Muscle of leg (tissue), 9 donors: Measurements from ENCODE around the gene GYPC. TPM values are rescaled to one million over a fixed set of nuclear protein-coding genes. Genes with fewer than 3 reads are reported as not detected.

Experiments
- polyA plus RNA-seq, 8 donors: library from polyadenylated mRNA; unstranded; fragments of 120-200 nt; gene quantifications; one replicate each; pipeline versions ENCODE4 v1.2.1 to v1.2.3, GENCODE V29; 2013; ENCODE audit warnings: inconsistent platforms in 1 of 8, low replicate concordance in 1 of 8; ENCODE audit not compliant: insufficient read length in 8 of 8, insufficient read depth in 1 of 8
- total RNA-seq: library from RNA; stranded (reverse); fragments of 120-200 nt; gene quantifications from one replicate; pipeline ENCODE4 v1.2.4, GENCODE V29; 2013

The GYPC gene
- total and polyA plus RNA-seq, 9 donors: 101 to 123 (median 116) TPM

Other genes starting within 250 kb of the GYPC start
- not detected for gene TEX51, start 242.7 kb downstream of the GYPC start, total RNA-seq
- not detected for gene TEX51, start 242.7 kb downstream of the GYPC start, polyA plus RNA-seq